Adrenal gland (tissue), 12 donors: ENCODE data around the gene CHURC1. TPM values are rescaled to one million over a fixed set of nuclear protein-coding genes. Genes with fewer than 3 reads are reported as not detected.
A peak's percentile ranks its signal among the peaks of the same experiment; 100 is the strongest.
"Not testable (repeated sequence)": the region's sequence is repeated elsewhere in the genome, so short reads cannot be mapped to it uniquely, and the experiment has no call there.

ENCODE experiments used
- DNase-seq, 7 donors: peaks; one replicate each; pipeline ENCODE4 v3.0.0-alpha.2; 2019 to 2020
- H3K27ac ChIP-seq, 5 donors: fragments of 200-600 bp; sonication (generic) in 4 of 5; 1 replicate in 3 of 5; 2 replicates in 2 of 5; pipeline versions ENCODE4 v1.5.1 to v1.8.0; 2016 to 2020; ENCODE audit warnings: mild to moderate bottlenecking in 1 of 5
- H3K27me3 ChIP-seq: fragments of 200-600 bp; 2 replicates; pipeline ENCODE4 v1.8.0; 2021
- H3K36me3 ChIP-seq, 2 donors: fragments of 200-600 bp; replicated peaks in 1 of 2; 1 replicate in 1 of 2; 2 replicates in 1 of 2; pipeline versions ENCODE4 v1.5.1 to v1.8.0; 2018 to 2022
- H3K4me1 ChIP-seq, 2 donors: fragments of 200-600 bp; replicated peaks in 1 of 2; 1 replicate in 1 of 2; 2 replicates in 1 of 2; pipeline versions ENCODE4 v1.5.1 to v1.8.0; 2018 to 2021
- H3K4me3 ChIP-seq, 4 donors: fragments of 200-600 bp; sonication (generic) in 3 of 4; one replicate each; pipeline ENCODE4 v1.5.1; 2016 to 2018
- H3K9me3 ChIP-seq, 3 donors: fragments of 200-600 bp; sonication (generic) in 1 of 3; replicated peaks in 1 of 3; 1 replicate in 2 of 3; 2 replicates in 1 of 3; pipeline versions ENCODE4 v1.5.1 to v1.8.0; 2016 to 2021
- POLR2A ChIP-seq, 2 donors: fragments of 450-650 bp; IDR thresholded peaks; one replicate each; pipeline ENCODE4 v1.6.1; 2017; ENCODE audit warnings: antibody characterized with exemption in 2 of 2, mild to moderate bottlenecking in 2 of 2, moderate library complexity in 1 of 2
- WGBS, 4 donors: extraction: QIAGEN DNeasy Blood & Tissue Kit in 2 of 4; methylation state at CpG; one replicate each; pipeline versions ENCODE4 v1.1.5 to v1.1.7; 2013 to 2017; 5-methylcytosine and 5-hydroxymethylcytosine counted together
- intact Hi-C, 2 donors: fragments of 100-400 bp; cut with DNase I; formaldehyde crosslinking; loops; one replicate each; pipeline versions ENCODE4 v1.14.1 to v1.15.0; 2022 to 2023
- polyA plus RNA-seq, 3 donors: library from polyadenylated mRNA; stranded (reverse); fragments of 200-250 nt in 2 of 3; fragments of 350-450 nt in 1 of 3; fragmentation: Illumina TruSeq in 1 of 3; extraction: RNeasy Lipid Tissue Mini Kit (QIAGEN cat#74804) in 1 of 3; gene quantifications; one replicate each; pipeline ENCODE4 v1.2.3, GENCODE V29; 2013 to 2014
- total RNA-seq, 9 donors: library from RNA; depleted of rRNA in 4 of 9; stranded (reverse); fragments of >200 nt in 4 of 9; fragments of 120-200 nt in 1 of 9; fragmentation: NEBNext Ultra II Directional in 1 of 9; extraction: Animal tissue kit (Norgen Biotek cat#: 25700) in 1 of 9; gene quantifications; one replicate each; pipeline versions ENCODE4 v1.1.0 to v1.2.4, GENCODE V29; 2013 to 2023
- TF ChIP-seq, protein P1 (sequence below), 6 experiments: fragments of 450-650 bp in 4 of 6; fragments of 200-600 bp in 2 of 6; sonication (generic) in 1 of 6; IDR thresholded peaks; 1 replicate in 5 of 6; 2 replicates in 1 of 6; pipeline versions ENCODE4 v1.5.1 to v1.8.0; 2016 to 2021; ENCODE audit warnings: antibody characterized with exemption in 6 of 6, mild to moderate bottlenecking in 2 of 6, moderate library complexity in 1 of 6
- donor health status: healthy with polysubstance abuse.
- donor health status: Bipolar disorder and iron deficiency.
- donor health status: DM: yes; HTN: yes; CAD: no.
- donor health status: DM: no; HTN: no; CAD: no.
- donor health status: DM: no; HTN: no; CAD: no.
- donor health status: DM: yes; HTN: yes; CAD: no.

The CHURC1 gene
- total and polyA plus RNA-seq, 12 donors: 36.7 to 101 (median 74.2) TPM

DNA sequence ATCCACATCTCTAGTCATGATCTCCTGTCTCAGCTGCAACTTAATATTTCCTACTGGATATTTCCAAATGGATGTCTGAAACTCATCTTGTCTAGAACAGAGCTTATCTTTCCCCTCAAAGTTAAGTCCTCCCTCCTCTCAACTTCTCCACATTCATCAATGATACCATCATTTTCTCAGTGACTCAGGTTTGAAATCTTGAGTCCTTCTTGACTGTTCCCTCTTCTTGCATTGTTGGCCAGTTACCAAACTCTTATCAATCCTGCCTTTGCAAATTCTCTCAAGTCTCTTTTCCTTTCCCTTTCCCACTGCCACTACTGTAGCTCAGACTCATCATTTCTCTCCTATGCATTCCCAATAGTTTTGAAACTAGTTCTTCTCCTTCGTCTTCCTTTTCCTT, 14.3 kb upstream of the CHURC1 start:
- Histone ChIP-seq H3K27ac (no peak overlapping the region), H3K36me3 (no peaks in the 10 kb centered on the region), H3K4me3 (no peak overlapping the region), H3K9me3 (no peaks in the 10 kb centered on the region), H3K27me3 (no peaks in the 10 kb centered on the region), H3K4me1 (no peaks in the 10 kb centered on the region)
- no peak for DNase-seq
- TF ChIP-seq, protein P1, sequence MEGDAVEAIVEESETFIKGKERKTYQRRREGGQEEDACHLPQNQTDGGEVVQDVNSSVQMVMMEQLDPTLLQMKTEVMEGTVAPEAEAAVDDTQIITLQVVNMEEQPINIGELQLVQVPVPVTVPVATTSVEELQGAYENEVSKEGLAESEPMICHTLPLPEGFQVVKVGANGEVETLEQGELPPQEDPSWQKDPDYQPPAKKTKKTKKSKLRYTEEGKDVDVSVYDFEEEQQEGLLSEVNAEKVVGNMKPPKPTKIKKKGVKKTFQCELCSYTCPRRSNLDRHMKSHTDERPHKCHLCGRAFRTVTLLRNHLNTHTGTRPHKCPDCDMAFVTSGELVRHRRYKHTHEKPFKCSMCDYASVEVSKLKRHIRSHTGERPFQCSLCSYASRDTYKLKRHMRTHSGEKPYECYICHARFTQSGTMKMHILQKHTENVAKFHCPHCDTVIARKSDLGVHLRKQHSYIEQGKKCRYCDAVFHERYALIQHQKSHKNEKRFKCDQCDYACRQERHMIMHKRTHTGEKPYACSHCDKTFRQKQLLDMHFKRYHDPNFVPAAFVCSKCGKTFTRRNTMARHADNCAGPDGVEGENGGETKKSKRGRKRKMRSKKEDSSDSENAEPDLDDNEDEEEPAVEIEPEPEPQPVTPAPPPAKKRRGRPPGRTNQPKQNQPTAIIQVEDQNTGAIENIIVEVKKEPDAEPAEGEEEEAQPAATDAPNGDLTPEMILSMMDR (IDR thresholded peaks at IDR 0.05): no peak
- no peak for TF ChIP-seq POLR2A (IDR thresholded peaks at IDR 0.05)
- WGBS, 4 donors: 55 to 82% (median 70%) methylated on average over 1 of the region's 1 CpG
- intact Hi-C loops: no loop called here

DNA sequence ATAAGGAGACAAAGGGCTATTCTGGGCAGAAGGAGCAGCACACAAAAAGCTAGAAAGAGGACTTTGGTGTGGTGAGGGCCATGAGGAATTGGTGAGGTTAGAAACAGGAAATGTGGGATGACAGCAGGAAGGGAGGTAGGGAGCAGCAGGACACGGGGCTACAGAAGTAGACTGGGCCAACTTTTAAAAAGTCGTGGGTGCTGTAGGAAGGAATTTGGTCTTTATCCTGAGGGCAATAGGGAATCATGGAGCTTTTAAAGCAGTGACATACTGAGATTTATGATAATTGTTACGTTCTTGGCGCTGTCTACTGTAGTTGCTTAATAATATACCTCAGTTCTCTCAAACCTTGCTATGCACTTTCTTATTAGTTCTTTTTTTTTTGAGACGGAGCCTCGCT, 8.2 kb upstream of the CHURC1 start:
- H3K4me1 ChIP-seq: no peaks in the 10 kb centered on the region
- TF ChIP-seq POLR2A (IDR thresholded peaks at IDR 0.05): no peak
- TF ChIP-seq, protein P1 (IDR thresholded peaks at IDR 0.05): no peak
- H3K4me3 ChIP-seq: no peak overlapping the region
- intact Hi-C loops: no loop called here
- no peak for DNase-seq
- no peaks in the 10 kb centered on the region for H3K9me3 ChIP-seq
- 66 to 71% (median 69%) methylated on average over 6 of the region's 6 CpGs for WGBS, 4 donors
- H3K36me3 ChIP-seq: no peaks in the 10 kb centered on the region
- peaks cover 4% of the 10 kb centered on the region for H3K27me3 ChIP-seq
- H3K27ac ChIP-seq: no peak overlapping the region

DNA sequence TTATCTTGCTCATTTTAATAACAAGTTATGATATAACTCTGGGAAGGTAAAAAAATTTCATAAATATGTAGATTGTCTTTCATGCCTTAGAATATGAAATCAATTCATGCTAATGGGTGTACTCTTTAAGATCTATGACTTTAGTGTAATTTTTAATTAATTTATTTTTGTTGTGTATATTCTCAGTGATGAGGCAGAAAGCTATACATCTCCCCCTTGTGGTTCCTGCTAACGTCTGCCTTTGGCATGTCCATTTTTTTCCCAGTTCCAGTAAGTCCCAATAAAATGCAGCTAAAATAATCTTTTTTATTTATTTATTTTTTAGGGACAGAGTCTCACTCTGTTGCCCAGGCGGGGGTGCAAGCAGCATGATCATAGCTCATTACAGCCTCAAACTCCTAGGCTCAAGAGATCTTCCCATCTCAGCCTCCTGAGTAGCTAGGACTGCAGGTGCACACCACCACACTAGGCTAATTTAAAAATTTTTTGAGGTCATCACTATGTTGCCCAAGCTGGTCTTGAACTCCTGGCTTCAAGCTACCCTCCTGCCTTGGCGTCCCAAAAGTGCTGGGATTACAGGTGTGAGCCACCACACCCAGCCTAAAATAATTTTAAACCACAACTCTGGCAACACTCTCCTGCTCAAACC, 3.3 kb upstream of the CHURC1 start:
- no peak for DNase-seq
- intact Hi-C loops: loop anchor here in 1 of 2 donors (5.0 kb wide), 1 partner anchor 71 kb away; no protein-coding TSS in a partner anchor
- WGBS, 4 donors: 20 to 32% (median 25%) methylated on average over 3 of the region's 3 CpGs
- Histone ChIP-seq H3K4me1 (peaks cover 12 to 15% of the 10 kb centered on the region in 2 donors), H3K4me3 (no peak overlapping the region), H3K27me3 (peaks cover 4% of the 10 kb centered on the region), H3K27ac (no peak overlapping the region), H3K9me3 (no peaks in the 10 kb centered on the region), H3K36me3 (no peaks in the 10 kb centered on the region)
- TF ChIP-seq, protein P1 (IDR thresholded peaks at IDR 0.05): peak; percentile 17 to 39 (median 28)
- no peak for TF ChIP-seq POLR2A (IDR thresholded peaks at IDR 0.05)

DNA sequence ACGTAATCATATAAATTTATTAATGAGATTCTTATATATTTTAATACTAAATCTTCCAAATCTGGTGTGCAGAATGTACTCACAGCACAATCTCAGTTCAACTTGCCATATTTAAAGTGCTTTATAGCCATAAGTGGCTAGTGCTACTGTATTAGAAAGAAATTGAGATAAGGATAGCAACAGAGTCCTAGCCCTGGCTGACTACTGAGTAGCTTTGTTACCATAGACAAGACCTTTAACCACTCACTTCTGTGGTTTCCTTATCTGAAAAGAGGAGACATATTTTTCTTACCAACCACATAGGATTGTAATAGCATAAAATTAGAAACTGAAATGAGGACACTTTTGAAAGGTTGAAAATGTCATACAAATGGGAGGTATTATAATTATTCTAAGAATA, 2.0 kb upstream of the CHURC1 start:
- no peaks in the 10 kb centered on the region for H3K9me3 ChIP-seq
- H3K4me1 ChIP-seq: peaks cover 12 to 24% of the 10 kb centered on the region in 2 donors
- WGBS, 4 donors: 0 to 37% (median 0%) methylated on average over 1 of the region's 1 CpG
- H3K4me3 ChIP-seq: no peak overlapping the region
- TF ChIP-seq POLR2A (IDR thresholded peaks at IDR 0.05): no peak
- TF ChIP-seq, protein P1 (IDR thresholded peaks at IDR 0.05): no peak
- peaks cover 4% of the 10 kb centered on the region for H3K27me3 ChIP-seq
- H3K27ac ChIP-seq: no peak overlapping the region
- DNase-seq: no peak
- H3K36me3 ChIP-seq: no peaks in the 10 kb centered on the region
- intact Hi-C loops: loop anchor here in 1 of 2 donors (5.0 kb wide), 1 partner anchor 70 kb away; no protein-coding TSS in a partner anchor

DNA sequence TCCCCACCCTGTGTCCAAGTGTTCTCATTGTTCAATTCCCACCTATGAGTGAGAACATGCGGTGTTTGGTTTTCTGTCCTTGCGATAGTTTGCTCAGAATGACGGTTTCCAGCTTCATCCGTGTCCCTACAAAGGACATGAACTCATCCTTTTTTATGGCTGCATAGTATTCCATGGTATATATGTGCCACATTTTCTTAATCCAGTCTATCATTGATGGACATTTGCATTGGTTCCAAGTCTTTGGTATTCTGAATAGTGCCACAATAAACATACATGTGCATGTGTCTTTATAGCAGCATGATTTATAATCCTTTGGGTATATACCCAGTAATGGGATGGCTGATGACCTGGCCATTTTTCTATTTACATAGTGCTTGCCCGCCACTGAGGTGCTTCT, 778 bp upstream of the CHURC1 start:
- Histone ChIP-seq H3K4me1 (peaks cover 20 to 32% of the 10 kb centered on the region in 2 donors), H3K27ac (peak overlapping the region in 1 of 5 donors; percentile 94), H3K4me3 (peak overlapping the region in 1 of 4 donors; percentile 94)
- not testable (repeated sequence) for H3K9me3 ChIP-seq, H3K36me3 ChIP-seq, DNase-seq, H3K27me3 ChIP-seq
- intact Hi-C loops: loop anchor here in 1 of 2 donors (5.0 kb wide), 1 partner anchor 69 kb away; no protein-coding TSS in a partner anchor
- 15 to 78% (median 55%) methylated on average over 1 to 5 of the region's 5 CpGs for WGBS, 4 donors
